Fibroblast of lung (primary cell): Measurements from ENCODE around the gene GJB5. TPM values are rescaled to one million over a fixed set of nuclear protein-coding genes. Genes with fewer than 3 reads are reported as not detected.

Experiments used
- DNase-seq, 2 donors: peaks; one replicate each; pipeline versions ENCODE4 v3.0.0 to v3.0.0-alpha.2; 2010; ENCODE audit warnings: low read depth in 2 of 2
- H2AFZ ChIP-seq: 2 replicates; pipeline ENCODE4 v1.5.1; 2012; ENCODE audit warnings: low read length, control low read depth, inconsistent platforms
- H3K27ac ChIP-seq: 2 replicates; pipeline ENCODE4 v1.5.1; 2011; ENCODE audit warnings: low read length, control low read depth; ENCODE audit not compliant: insufficient read depth
- H3K27me3 ChIP-seq: 2 replicates; pipeline ENCODE4 v1.5.1; 2011; ENCODE audit warnings: mild to moderate bottlenecking, low read length; ENCODE audit not compliant: control insufficient read depth, insufficient read depth
- H3K36me3 ChIP-seq: 2 replicates; pipeline ENCODE4 v1.5.1; 2011; ENCODE audit warnings: low read length; ENCODE audit not compliant: control insufficient read depth, insufficient read depth
- H3K4me1 ChIP-seq: 2 replicates; pipeline ENCODE4 v1.5.1; 2011; ENCODE audit warnings: low read length; ENCODE audit not compliant: control insufficient read depth, insufficient read depth; ENCODE audit errors: extremely low read depth
- H3K4me2 ChIP-seq: 2 replicates; pipeline ENCODE4 v1.5.1; 2011; ENCODE audit warnings: low read length, control low read depth; ENCODE audit not compliant: insufficient read depth; ENCODE audit errors: extremely low read depth
- H3K4me3 ChIP-seq, 4 experiments: fragments of 200-600 bp in 1 of 4; sonication (generic) in 1 of 4; replicated peaks in 1 of 4; 2 replicates each; pipeline ENCODE4 v1.5.1; 2011 to 2016; ENCODE audit warnings: low read length in 4 of 4, low read depth in 3 of 4, mild to moderate bottlenecking in 3 of 4, control low read depth in 2 of 4, inconsistent platforms in 1 of 4, mixed read lengths in 1 of 4; ENCODE audit not compliant: insufficient read depth in 1 of 4; ENCODE audit errors: control extremely low read depth in 1 of 4
- H3K79me2 ChIP-seq: 2 replicates; pipeline ENCODE4 v1.5.1; 2012; ENCODE audit warnings: mild to moderate bottlenecking, low read length, inconsistent platforms; ENCODE audit not compliant: control insufficient read depth, insufficient read depth
- H3K9ac ChIP-seq: 2 replicates; pipeline ENCODE4 v1.5.1; 2011; ENCODE audit warnings: mild to moderate bottlenecking, low read length, control low read depth; ENCODE audit not compliant: insufficient read depth
- H3K9me3 ChIP-seq: 2 replicates; pipeline ENCODE4 v1.5.1; 2012; ENCODE audit warnings: low read depth, low read length; ENCODE audit not compliant: control insufficient read depth, insufficient read depth
- H4K20me1 ChIP-seq: 2 replicates; pipeline ENCODE4 v1.5.1; 2011; ENCODE audit warnings: low read length; ENCODE audit not compliant: control insufficient read depth, insufficient read depth; ENCODE audit errors: extremely low read depth
- CTCF ChIP-seq, 2 donors: IDR thresholded peaks in 1 of 2; conservative IDR thresholded peaks in 1 of 2; 1 replicate in 1 of 2; 2 replicates in 1 of 2; pipeline ENCODE4 v1.5.1; 2011 to 2012; ENCODE audit warnings: low read length in 2 of 2, control low read depth in 1 of 2, inconsistent platforms in 1 of 2, low read depth in 1 of 2, mild to moderate bottlenecking in 1 of 2
- EZH2 ChIP-seq: IDR thresholded peaks from 2 replicates; pipeline ENCODE4 v1.5.1; 2012; ENCODE audit warnings: low read length, control low read depth, mild to moderate bottlenecking; ENCODE audit errors: missing control alignments
- polyA plus RNA-seq, 2 donors: library from polyadenylated mRNA; depleted of rRNA in 1 of 2; stranded (reverse) in 1 of 2; unstranded in 1 of 2; fragments of >200 nt; gene quantifications; 2 replicates each; pipeline ENCODE4 v1.2.1, GENCODE V29; 2011 to 2012; ENCODE audit warnings: missing spikeins in 1 of 2
- total RNA-seq: library from RNA; depleted of rRNA; stranded (reverse); fragments of >200 nt; gene quantifications from 2 replicates; pipeline ENCODE4 v1.2.1, GENCODE V29; 2014

Gene GJB5
- total and polyA plus RNA-seq, 2 donors (not counting 1 experiment from before 2014, with no cell fraction given) = not detected

DNA sequence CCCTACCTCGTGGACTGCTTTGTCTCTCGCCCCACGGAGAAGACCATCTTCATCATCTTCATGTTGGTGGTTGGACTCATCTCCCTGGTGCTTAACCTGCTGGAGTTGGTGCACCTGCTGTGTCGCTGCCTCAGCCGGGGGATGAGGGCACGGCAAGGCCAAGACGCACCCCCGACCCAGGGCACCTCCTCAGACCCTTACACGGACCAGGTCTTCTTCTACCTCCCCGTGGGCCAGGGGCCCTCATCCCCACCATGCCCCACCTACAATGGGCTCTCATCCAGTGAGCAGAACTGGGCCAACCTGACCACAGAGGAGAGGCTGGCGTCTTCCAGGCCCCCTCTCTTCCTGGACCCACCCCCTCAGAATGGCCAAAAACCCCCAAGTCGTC is 39.9 kb downstream of the GJB5 start:
- H3K27me3 ChIP-seq = peaks cover 22% of the 10 kb centered on the region
- no peaks in the 10 kb centered on the region for H3K79me2 ChIP-seq
- no peak overlapping the region for H2AFZ ChIP-seq
- H3K36me3 ChIP-seq = no peaks in the 10 kb centered on the region
- H3K9me3 ChIP-seq = no peaks in the 10 kb centered on the region
- DNase-seq = no peak
- H3K4me1 ChIP-seq = no peaks in the 10 kb centered on the region
- no peak overlapping the region for H3K9ac ChIP-seq
- H3K27ac ChIP-seq = no peak overlapping the region
- no peak overlapping the region for H3K4me2 ChIP-seq
- no peaks in the 10 kb centered on the region for H4K20me1 ChIP-seq
- H3K4me3 ChIP-seq = no peak overlapping the region
- TF ChIP-seq CTCF (conservative IDR thresholded peaks at IDR 0.05 in 1 of 2, IDR thresholded peaks at IDR 0.05 in 1 of 2; ENCODE audit: low read depth in 1 of 2, low read length in 2 of 2) (no peak), EZH2 (no peak)

DNA sequence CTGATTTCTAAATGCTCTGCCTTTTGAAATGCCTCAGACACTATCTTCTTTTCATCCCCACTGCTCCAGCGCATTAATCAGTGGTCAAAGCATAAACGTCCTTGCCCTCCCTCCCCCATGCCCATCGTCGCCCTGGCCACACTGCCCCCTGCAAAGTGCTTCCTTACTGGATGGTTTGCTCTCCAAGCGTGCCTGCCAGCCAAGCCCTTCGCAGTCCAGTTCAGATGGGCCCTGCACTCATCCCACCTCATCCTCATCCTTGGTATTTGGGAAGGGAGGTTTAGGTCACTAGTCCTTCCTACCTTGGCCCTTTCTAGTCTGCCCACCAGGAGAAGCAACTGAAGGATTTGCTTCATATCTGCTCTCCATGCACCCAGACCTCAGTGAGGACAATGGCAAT is 41.1 kb downstream of the GJB5 start:
- Histone ChIP-seq H3K9ac (no peak overlapping the region), H3K27me3 (peaks cover 22% of the 10 kb centered on the region), H3K36me3 (no peaks in the 10 kb centered on the region), H3K4me2 (no peak overlapping the region), H4K20me1 (no peaks in the 10 kb centered on the region), H3K9me3 (no peaks in the 10 kb centered on the region), H3K4me3 (no peak overlapping the region), H3K79me2 (no peaks in the 10 kb centered on the region), H3K27ac (no peak overlapping the region), H3K4me1 (no peaks in the 10 kb centered on the region), H2AFZ (no peak overlapping the region)
- TF ChIP-seq EZH2 (no peak), CTCF (conservative IDR thresholded peaks at IDR 0.05 in 1 of 2, IDR thresholded peaks at IDR 0.05 in 1 of 2; ENCODE audit: low read depth in 1 of 2, low read length in 2 of 2) (no peak)
- DNase-seq = no peak

- H3K9me3 ChIP-seq = no peaks in the 10 kb centered on the region
- no peak overlapping the region for H3K4me3 ChIP-seq
- no peak overlapping the region for H3K27ac ChIP-seq
- no peaks in the 10 kb centered on the region for H3K36me3 ChIP-seq
- no peaks in the 10 kb centered on the region for H4K20me1 ChIP-seq
- no peaks in the 10 kb centered on the region for H3K79me2 ChIP-seq
- H2AFZ ChIP-seq = no peak overlapping the region
- no peak for DNase-seq
- TF ChIP-seq EZH2 (no peak), CTCF (conservative IDR thresholded peaks at IDR 0.05 in 1 of 2, IDR thresholded peaks at IDR 0.05 in 1 of 2; ENCODE audit: low read depth in 1 of 2, low read length in 2 of 2) (no peak)
- no peak overlapping the region for H3K4me2 ChIP-seq
- H3K9ac ChIP-seq = no peak overlapping the region
- peaks cover 18% of the 10 kb centered on the region for H3K27me3 ChIP-seq
- no peaks in the 10 kb centered on the region for H3K4me1 ChIP-seq
Measured at GRCh38 chr1:34796990-34797389, 42.1 kb downstream of the GJB5 start.
